HAP-1 (cell line): ENCODE results near the gene RBM20.

Experiments
- DNase-seq, 2 experiments: peaks; one replicate each; pipeline ENCODE4 v3.0.0-alpha.2; 2016 to 2020; ENCODE audit warnings: low spot score in 2 of 2
- H3K27me3 ChIP-seq: fragments of 250-450 bp; sonication (Bioruptor Pico); 2 replicates; pipeline ENCODE4 v1.5.1; 2020; ENCODE audit warnings: low read depth, mild to moderate bottlenecking, moderate library complexity
- H3K36me3 ChIP-seq: fragments of 250-450 bp; sonication (Bioruptor Pico); replicated peaks from 2 replicates; pipeline ENCODE4 v1.5.1; 2020; ENCODE audit warnings: mild to moderate bottlenecking
- H3K4me1 ChIP-seq: fragments of 250-450 bp; sonication (Bioruptor Pico); 2 replicates; pipeline ENCODE4 v1.5.1; 2020; ENCODE audit warnings: mild to moderate bottlenecking
- H3K4me3 ChIP-seq: fragments of 250-450 bp; sonication (Bioruptor Pico); 2 replicates; pipeline ENCODE4 v1.5.1; 2020; ENCODE audit warnings: mild to moderate bottlenecking, moderate library complexity
- H3K9me3 ChIP-seq: fragments of 250-450 bp; sonication (Bioruptor Pico); 2 replicates; pipeline ENCODE4 v1.5.1; 2020; ENCODE audit warnings: mild to moderate bottlenecking, moderate library complexity
- in situ Hi-C: fragments of 300-500 bp; cut with MboI; formaldehyde crosslinking; loops from 3 replicates; pipeline ENCODE4 v1.14.3; 2020; ENCODE audit warnings: low sequenced_read_pairs, inconsistent platforms, mixed read lengths

RBM20 gene

GRCh38 chr10:110802090-110802489 lies 158.0 kb downstream of the RBM20 start:
- Histone ChIP-seq H3K9me3 (no peaks in the 10 kb centered on the region), H3K36me3 (no peaks in the 10 kb centered on the region), H3K4me1 (peaks cover 4% of the 10 kb centered on the region; the same call in 1 of the 2 replicates), H3K27me3 (peaks cover 8% of the 10 kb centered on the region; the same call in 1 of the 2 replicates), H3K4me3 (no peak overlapping the region)
- in situ Hi-C loops: no loop called here
- DNase-seq: no peak

- in situ Hi-C loops: no loop called here
- H3K36me3 ChIP-seq: no peaks in the 10 kb centered on the region
- H3K9me3 ChIP-seq: no peaks in the 10 kb centered on the region
- no peak overlapping the region for H3K4me3 ChIP-seq
- no peak for DNase-seq
- peaks cover 4% of the 10 kb centered on the region; the same call in 1 of the 2 replicates for H3K4me1 ChIP-seq
- H3K27me3 ChIP-seq: peaks cover 4% of the 10 kb centered on the region; the same call in 1 of the 2 replicates
Measured at GRCh38 chr10:110802551-110803238, 158.6 kb downstream of the RBM20 start.

GRCh38 chr10:110803239-110803749 lies 159.2 kb downstream of the RBM20 start:
- H3K27me3 ChIP-seq: peaks cover 3% of the 10 kb centered on the region; the same call in 1 of the 2 replicates
- H3K4me3 ChIP-seq: no peak overlapping the region

GRCh38 chr10:110803830-110804338 lies 159.7 kb downstream of the RBM20 start:
- Histone ChIP-seq H3K27me3 (peaks cover 3% of the 10 kb centered on the region; the same call in 1 of the 2 replicates), H3K36me3 (no peaks in the 10 kb centered on the region), H3K4me1 (peaks cover 4% of the 10 kb centered on the region; the same call in 1 of the 2 replicates), H3K9me3 (no peaks in the 10 kb centered on the region), H3K4me3 (no peak overlapping the region)
- peak; percentile 15 to 62 for DNase-seq
- in situ Hi-C loops: no loop called here

More at GRCh38 chr10:110803239-110803749, 159.2 kb downstream of the RBM20 start:
- Histone ChIP-seq H3K9me3 (no peaks in the 10 kb centered on the region), H3K4me1 (peaks cover 4% of the 10 kb centered on the region; the same call in 1 of the 2 replicates), H3K36me3 (no peaks in the 10 kb centered on the region)
- no peak for DNase-seq
- in situ Hi-C loops: no loop called here

GRCh38 chr10:110804376-110804775 lies 160.2 kb downstream of the RBM20 start:
- Histone ChIP-seq H3K9me3 (no peaks in the 10 kb centered on the region), H3K27me3 (peaks cover 2% of the 10 kb centered on the region; the same call in 1 of the 2 replicates), H3K4me3 (no peak overlapping the region), H3K4me1 (peaks cover 4% of the 10 kb centered on the region; the same call in 1 of the 2 replicates), H3K36me3 (no peaks in the 10 kb centered on the region)
- in situ Hi-C loops: no loop called here
- DNase-seq: no peak

- no peak for DNase-seq
- in situ Hi-C loops: no loop called here
- Histone ChIP-seq H3K4me3 (no peak overlapping the region), H3K27me3 (no peaks in the 10 kb centered on the region), H3K4me1 (peaks cover 4% of the 10 kb centered on the region; the same call in 1 of the 2 replicates), H3K9me3 (no peaks in the 10 kb centered on the region), H3K36me3 (no peaks in the 10 kb centered on the region)
Measured at GRCh38 chr10:110805292-110805691, 161.2 kb downstream of the RBM20 start.

GRCh38 chr10:110806335-110806734 lies 162.2 kb downstream of the RBM20 start:
- Histone ChIP-seq H3K4me3 (no peak overlapping the region), H3K4me1 (peaks cover 4% of the 10 kb centered on the region; the same call in 1 of the 2 replicates), H3K27me3 (no peaks in the 10 kb centered on the region), H3K9me3 (no peaks in the 10 kb centered on the region), H3K36me3 (no peaks in the 10 kb centered on the region)
- in situ Hi-C loops: no loop called here
- no peak for DNase-seq

- Histone ChIP-seq H3K9me3 (no peaks in the 10 kb centered on the region), H3K4me3 (no peak overlapping the region), H3K4me1 (peaks cover 4% of the 10 kb centered on the region; the same call in 1 of the 2 replicates), H3K27me3 (no peaks in the 10 kb centered on the region), H3K36me3 (no peaks in the 10 kb centered on the region)
- DNase-seq: no peak
- in situ Hi-C loops: no loop called here
Measured at GRCh38 chr10:110808123-110808522, 164.0 kb downstream of the RBM20 start.

GRCh38 chr10:110808615-110809014 lies 164.5 kb downstream of the RBM20 start:
- H3K27me3 ChIP-seq: no peaks in the 10 kb centered on the region
- H3K9me3 ChIP-seq: no peaks in the 10 kb centered on the region
- in situ Hi-C loops: no loop called here
- no peak for DNase-seq
- H3K36me3 ChIP-seq: no peaks in the 10 kb centered on the region
- H3K4me1 ChIP-seq: peaks cover 4% of the 10 kb centered on the region; the same call in 1 of the 2 replicates
- no peak overlapping the region for H3K4me3 ChIP-seq

- H3K4me3 ChIP-seq: no peak overlapping the region
- no peaks in the 10 kb centered on the region for H3K9me3 ChIP-seq
- H3K27me3 ChIP-seq: no peaks in the 10 kb centered on the region
- in situ Hi-C loops: no loop called here
- DNase-seq: no peak
- no peaks in the 10 kb centered on the region for H3K36me3 ChIP-seq
- no peaks in the 10 kb centered on the region for H3K4me1 ChIP-seq
Measured at GRCh38 chr10:110810625-110811024, 166.5 kb downstream of the RBM20 start.

- in situ Hi-C loops: no loop called here
- DNase-seq: no peak
- H3K9me3 ChIP-seq: no peaks in the 10 kb centered on the region
Measured at GRCh38 chr10:110811791-110812581, 167.8 kb downstream of the RBM20 start.

GRCh38 chr10:110812583-110812982 lies 168.4 kb downstream of the RBM20 start:
- in situ Hi-C loops: no loop called here
- Histone ChIP-seq H3K9me3 (no peaks in the 10 kb centered on the region), H3K4me1 (no peaks in the 10 kb centered on the region), H3K36me3 (no peaks in the 10 kb centered on the region), H3K4me3 (no peak overlapping the region), H3K27me3 (no peaks in the 10 kb centered on the region)
- no peak for DNase-seq

More at GRCh38 chr10:110811791-110812581, 167.8 kb downstream of the RBM20 start:
- H3K27me3 ChIP-seq: no peaks in the 10 kb centered on the region
- H3K36me3 ChIP-seq: no peaks in the 10 kb centered on the region
- no peak overlapping the region for H3K4me3 ChIP-seq
- H3K4me1 ChIP-seq: no peaks in the 10 kb centered on the region

GRCh38 chr10:110813743-110814472 lies 169.8 kb downstream of the RBM20 start:
- no peaks in the 10 kb centered on the region for H3K9me3 ChIP-seq
- no peaks in the 10 kb centered on the region for H3K27me3 ChIP-seq
- H3K4me3 ChIP-seq: no peak overlapping the region
- no peaks in the 10 kb centered on the region for H3K36me3 ChIP-seq
- DNase-seq: no peak
- no peaks in the 10 kb centered on the region for H3K4me1 ChIP-seq
- in situ Hi-C loops: no loop called here
